ENCODE results near the gene PPM1B.

DNA sequence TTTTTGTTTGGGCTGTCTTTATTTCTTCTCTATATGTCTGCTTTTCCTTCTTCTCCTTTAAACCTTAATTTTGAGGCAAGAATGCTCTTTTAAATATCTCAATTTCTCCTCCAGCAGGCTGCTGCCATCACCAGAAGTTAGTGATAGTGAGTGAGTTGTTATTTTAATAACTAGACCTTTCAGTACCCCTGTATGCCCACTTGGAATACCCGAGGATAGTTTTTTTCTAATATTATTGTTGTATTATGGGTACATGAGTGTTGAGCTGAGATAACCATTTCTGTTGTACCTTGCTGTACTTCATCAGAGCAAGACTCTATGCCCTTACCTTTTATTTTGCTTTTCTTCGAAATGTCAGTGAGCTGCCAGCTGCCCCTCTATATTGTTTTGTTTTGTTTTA, 50.1 kb downstream of the PPM1B start:
- TF ChIP-seq, protein P1, sequence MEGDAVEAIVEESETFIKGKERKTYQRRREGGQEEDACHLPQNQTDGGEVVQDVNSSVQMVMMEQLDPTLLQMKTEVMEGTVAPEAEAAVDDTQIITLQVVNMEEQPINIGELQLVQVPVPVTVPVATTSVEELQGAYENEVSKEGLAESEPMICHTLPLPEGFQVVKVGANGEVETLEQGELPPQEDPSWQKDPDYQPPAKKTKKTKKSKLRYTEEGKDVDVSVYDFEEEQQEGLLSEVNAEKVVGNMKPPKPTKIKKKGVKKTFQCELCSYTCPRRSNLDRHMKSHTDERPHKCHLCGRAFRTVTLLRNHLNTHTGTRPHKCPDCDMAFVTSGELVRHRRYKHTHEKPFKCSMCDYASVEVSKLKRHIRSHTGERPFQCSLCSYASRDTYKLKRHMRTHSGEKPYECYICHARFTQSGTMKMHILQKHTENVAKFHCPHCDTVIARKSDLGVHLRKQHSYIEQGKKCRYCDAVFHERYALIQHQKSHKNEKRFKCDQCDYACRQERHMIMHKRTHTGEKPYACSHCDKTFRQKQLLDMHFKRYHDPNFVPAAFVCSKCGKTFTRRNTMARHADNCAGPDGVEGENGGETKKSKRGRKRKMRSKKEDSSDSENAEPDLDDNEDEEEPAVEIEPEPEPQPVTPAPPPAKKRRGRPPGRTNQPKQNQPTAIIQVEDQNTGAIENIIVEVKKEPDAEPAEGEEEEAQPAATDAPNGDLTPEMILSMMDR (IDR thresholded peaks at IDR 0.05; ENCODE audit: insufficient read depth, low read length) = no peak
- TF ChIP-seq GABPA (IDR thresholded peaks at IDR 0.05; ENCODE audit: low read depth) = no peak
- no peak for TF ChIP-seq POLR2AphosphoS5 (IDR thresholded peaks at IDR 0.05; ENCODE audit: low read depth)
